ENCODE data around the gene PLEKHA4. TPM values are rescaled to one million over a fixed set of nuclear protein-coding genes. Genes with fewer than 3 reads are reported as not detected.

PLEKHA4 gene, protein sequence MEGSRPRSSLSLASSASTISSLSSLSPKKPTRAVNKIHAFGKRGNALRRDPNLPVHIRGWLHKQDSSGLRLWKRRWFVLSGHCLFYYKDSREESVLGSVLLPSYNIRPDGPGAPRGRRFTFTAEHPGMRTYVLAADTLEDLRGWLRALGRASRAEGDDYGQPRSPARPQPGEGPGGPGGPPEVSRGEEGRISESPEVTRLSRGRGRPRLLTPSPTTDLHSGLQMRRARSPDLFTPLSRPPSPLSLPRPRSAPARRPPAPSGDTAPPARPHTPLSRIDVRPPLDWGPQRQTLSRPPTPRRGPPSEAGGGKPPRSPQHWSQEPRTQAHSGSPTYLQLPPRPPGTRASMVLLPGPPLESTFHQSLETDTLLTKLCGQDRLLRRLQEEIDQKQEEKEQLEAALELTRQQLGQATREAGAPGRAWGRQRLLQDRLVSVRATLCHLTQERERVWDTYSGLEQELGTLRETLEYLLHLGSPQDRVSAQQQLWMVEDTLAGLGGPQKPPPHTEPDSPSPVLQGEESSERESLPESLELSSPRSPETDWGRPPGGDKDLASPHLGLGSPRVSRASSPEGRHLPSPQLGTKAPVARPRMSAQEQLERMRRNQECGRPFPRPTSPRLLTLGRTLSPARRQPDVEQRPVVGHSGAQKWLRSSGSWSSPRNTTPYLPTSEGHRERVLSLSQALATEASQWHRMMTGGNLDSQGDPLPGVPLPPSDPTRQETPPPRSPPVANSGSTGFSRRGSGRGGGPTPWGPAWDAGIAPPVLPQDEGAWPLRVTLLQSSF
- 22.5 and 27.1 TPM in 2 replicates for total RNA-seq
- 29.4 and 37.1 TPM in 2 replicates for polyA plus RNA-seq

DNA sequence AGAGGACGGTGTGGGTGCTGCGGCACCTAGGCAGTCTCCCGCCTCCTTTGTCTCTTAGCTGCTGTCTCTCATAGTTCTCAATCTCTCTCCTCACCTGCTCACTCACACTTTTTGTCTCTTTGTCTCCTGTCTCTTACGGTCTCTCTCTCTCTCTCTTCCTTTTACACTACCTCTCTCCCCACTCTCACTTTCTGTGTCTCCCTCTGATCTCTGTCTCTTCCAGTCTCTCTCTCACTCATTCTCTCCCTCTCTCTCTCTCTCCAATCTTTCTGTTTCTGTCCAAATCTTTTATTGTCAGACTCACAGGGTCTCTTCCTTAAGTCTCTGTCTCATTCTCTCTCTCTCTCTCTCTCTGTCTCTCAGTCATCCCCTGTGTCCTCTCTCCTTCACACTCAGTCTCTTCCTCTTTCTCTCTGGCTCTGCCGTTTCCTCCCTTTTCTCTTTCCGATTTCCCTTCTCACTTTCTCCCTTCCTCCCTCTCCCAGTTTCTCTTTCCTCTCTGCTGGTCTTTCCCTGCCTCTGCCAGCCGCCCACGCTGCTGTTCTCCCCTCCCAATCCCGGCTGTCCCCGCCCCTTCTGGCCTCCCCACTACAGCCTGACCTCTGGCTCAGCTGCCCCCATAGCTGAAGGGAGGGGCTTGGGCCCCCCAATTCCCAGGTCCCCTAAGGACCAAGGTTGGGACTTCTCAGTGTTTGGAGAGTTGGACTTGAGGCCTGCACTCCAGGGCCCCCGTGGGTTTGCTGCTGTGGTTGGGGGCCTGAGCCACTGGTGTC is at the start of gene PLEKHA4:
PLEKHA4 (minus strand) TSS at position 504 of the 773 bp plus-strand sequence. CDS start 997 bp downstream, outside the sequence.
- Histone ChIP-seq H3K27ac (peak within 1 kb of the TSS; percentile 88), H3K4me1 (ENCODE audit: low read depth) (peaks cover 29% of the 10 kb centered on the region), H3K27me3 (no peaks in the 10 kb centered on the region), H3K4me3 (no peak within 1 kb of the TSS), H3K9me3 (ENCODE audit: low read depth) (no peaks in the 10 kb centered on the region), H3K36me3 (peaks cover 6% of the 10 kb centered on the region)
- peak in 1 of 2 donors; percentile 71 for DNase-seq (ENCODE audit: low read depth in 1 of 2, low spot score in 1 of 2)
- TF ChIP-seq, protein P1, sequence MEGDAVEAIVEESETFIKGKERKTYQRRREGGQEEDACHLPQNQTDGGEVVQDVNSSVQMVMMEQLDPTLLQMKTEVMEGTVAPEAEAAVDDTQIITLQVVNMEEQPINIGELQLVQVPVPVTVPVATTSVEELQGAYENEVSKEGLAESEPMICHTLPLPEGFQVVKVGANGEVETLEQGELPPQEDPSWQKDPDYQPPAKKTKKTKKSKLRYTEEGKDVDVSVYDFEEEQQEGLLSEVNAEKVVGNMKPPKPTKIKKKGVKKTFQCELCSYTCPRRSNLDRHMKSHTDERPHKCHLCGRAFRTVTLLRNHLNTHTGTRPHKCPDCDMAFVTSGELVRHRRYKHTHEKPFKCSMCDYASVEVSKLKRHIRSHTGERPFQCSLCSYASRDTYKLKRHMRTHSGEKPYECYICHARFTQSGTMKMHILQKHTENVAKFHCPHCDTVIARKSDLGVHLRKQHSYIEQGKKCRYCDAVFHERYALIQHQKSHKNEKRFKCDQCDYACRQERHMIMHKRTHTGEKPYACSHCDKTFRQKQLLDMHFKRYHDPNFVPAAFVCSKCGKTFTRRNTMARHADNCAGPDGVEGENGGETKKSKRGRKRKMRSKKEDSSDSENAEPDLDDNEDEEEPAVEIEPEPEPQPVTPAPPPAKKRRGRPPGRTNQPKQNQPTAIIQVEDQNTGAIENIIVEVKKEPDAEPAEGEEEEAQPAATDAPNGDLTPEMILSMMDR (IDR thresholded peaks at IDR 0.05; ENCODE audit: low read depth, low read length): no peak

DNA sequence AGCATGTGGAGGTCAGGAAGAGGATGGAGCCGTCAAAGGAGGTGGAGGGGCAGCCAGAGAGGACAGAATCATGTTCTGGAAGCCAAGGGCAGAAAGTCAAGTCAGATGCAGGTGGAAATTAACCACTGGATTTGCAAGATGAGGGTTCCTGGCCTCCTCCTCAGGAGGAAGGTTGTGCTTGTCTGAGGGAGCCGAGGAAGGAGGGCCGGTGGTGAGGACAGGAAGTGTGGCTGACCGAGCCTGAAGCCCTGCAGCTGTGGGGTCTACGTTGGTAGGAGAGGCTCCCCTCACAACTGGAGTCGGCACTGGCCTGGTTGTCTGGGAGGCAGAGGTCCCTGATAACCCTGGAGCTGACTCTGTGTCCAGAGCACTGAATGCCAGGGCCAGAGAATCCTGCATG is 49.7 kb upstream of the PLEKHA4 start:
- Histone ChIP-seq H3K4me1 (ENCODE audit: low read depth) (no peaks in the 10 kb centered on the region), H3K36me3 (peaks cover 35% of the 10 kb centered on the region), H3K9me3 (ENCODE audit: low read depth) (no peaks in the 10 kb centered on the region), H3K27me3 (no peaks in the 10 kb centered on the region), H3K4me3 (no peak overlapping the region), H3K27ac (no peak overlapping the region)
- TF ChIP-seq, protein P1 (IDR thresholded peaks at IDR 0.05; ENCODE audit: low read depth, low read length): no peak
- no peak for DNase-seq (ENCODE audit: low read depth in 1 of 2, low spot score in 1 of 2)

DNA sequence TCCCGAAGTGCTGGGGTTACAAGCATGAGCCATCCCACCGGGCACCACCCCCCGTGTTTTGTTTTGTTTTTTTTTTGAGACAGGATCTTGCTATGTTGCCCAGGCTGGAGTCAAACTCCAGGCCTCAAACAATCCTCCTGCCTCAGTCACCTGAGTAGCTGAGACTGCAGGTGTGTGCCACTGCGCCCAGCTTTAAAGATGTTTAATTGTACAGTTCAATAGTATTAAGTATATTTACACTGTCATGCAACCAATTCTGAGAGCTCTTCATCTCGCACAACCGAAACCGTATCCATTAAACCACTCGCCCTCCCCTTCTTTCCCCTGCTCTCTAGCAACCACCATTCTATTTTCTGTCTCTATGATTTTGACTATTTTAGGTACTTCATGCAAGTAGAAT is 47.3 kb upstream of the PLEKHA4 start:
- Histone ChIP-seq H3K27ac (no peak overlapping the region), H3K9me3 (ENCODE audit: low read depth) (no peaks in the 10 kb centered on the region), H3K4me3 (no peak overlapping the region), H3K4me1 (ENCODE audit: low read depth) (no peaks in the 10 kb centered on the region), H3K36me3 (peaks cover 40% of the 10 kb centered on the region), H3K27me3 (no peaks in the 10 kb centered on the region)
- TF ChIP-seq, protein P1 (IDR thresholded peaks at IDR 0.05; ENCODE audit: low read depth, low read length): no peak
- no peak for DNase-seq (ENCODE audit: low read depth in 1 of 2, low spot score in 1 of 2)

DNA sequence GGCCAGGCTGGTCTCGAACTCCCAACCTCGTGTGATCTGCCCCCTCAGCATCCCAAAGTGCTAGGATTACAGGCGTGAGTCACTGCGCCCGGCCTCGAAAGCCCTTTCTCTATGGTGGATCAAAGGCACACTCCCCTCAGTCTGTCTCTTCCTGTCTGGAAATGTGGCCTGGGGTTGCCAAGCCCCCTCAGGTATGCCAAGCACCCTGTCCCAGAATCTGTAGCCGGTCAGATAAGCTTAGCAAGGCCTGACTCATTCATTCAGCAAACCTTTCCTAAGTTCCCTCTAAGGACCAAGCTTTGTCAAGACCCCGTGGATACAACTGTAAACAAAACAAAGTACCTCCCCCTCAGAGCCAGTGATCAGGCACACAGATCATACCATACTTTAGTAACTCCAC is 45.8 kb upstream of the PLEKHA4 start:
- H3K27ac ChIP-seq: no peak overlapping the region
- no peak overlapping the region for H3K4me3 ChIP-seq
- DNase-seq (ENCODE audit: low read depth in 1 of 2, low spot score in 1 of 2): no peak
- H3K4me1 ChIP-seq (ENCODE audit: low read depth): no peaks in the 10 kb centered on the region
- TF ChIP-seq, protein P1 (IDR thresholded peaks at IDR 0.05; ENCODE audit: low read depth, low read length): no peak
- no peaks in the 10 kb centered on the region for H3K27me3 ChIP-seq
- peaks cover 45% of the 10 kb centered on the region for H3K36me3 ChIP-seq
- no peaks in the 10 kb centered on the region for H3K9me3 ChIP-seq (ENCODE audit: low read depth)
